Breast epithelium (tissue), 3 donors: Measurements from ENCODE around the gene ANKRD44.

Experiments
- CTCF ChIP-seq, 3 donors: fragments of 450-650 bp; IDR thresholded peaks; one replicate each; pipeline ENCODE4 v1.5.1; 2016 to 2017; ENCODE audit warnings: antibody characterized with exemption in 3 of 3, mild to moderate bottlenecking in 3 of 3, moderate library complexity in 3 of 3
- POLR2A ChIP-seq: fragments of 450-650 bp; IDR thresholded peaks from one replicate; pipeline ENCODE4 v1.6.1; 2016; ENCODE audit warnings: antibody characterized with exemption, mild to moderate bottlenecking, moderate library complexity
- POLR2AphosphoS5 ChIP-seq, 3 donors: sonication (generic); formaldehyde crosslinking; IDR thresholded peaks; one replicate each; pipeline ENCODE4 v1.6.1; 2017; ENCODE audit warnings: antibody characterized with exemption in 3 of 3

GRCh38 chr2:197073701-197074433 lies 236.7 kb downstream of the ANKRD44 start:
- no peak for TF ChIP-seq CTCF (IDR thresholded peaks at IDR 0.05)
- no peak for TF ChIP-seq POLR2A
- TF ChIP-seq POLR2AphosphoS5 (IDR thresholded peaks at IDR 0.05), result no peak
